Neuronal stem cell (in vitro differentiated cells): ENCODE results near the gene FKBP15.
"Not testable (repeated sequence)": the region's sequence is repeated elsewhere in the genome, so short reads cannot be mapped to it uniquely, and the experiment has no call there.

Experiments
- DNase-seq: peaks from one replicate; pipeline ENCODE4 v3.0.0-alpha.2; 2013; ENCODE audit warnings: low spot score
- H2AFZ ChIP-seq: one replicate; pipeline ENCODE4 v1.6.1; 2013; ENCODE audit warnings: mild to moderate bottlenecking, low read length, inconsistent platforms
- H2AK5ac ChIP-seq: 2 replicates; pipeline ENCODE4 v1.6.1; 2013; ENCODE audit warnings: low read depth, mild to moderate bottlenecking, inconsistent platforms, low read length, moderate library complexity, mixed read lengths
- H2BK120ac ChIP-seq: 2 replicates; pipeline ENCODE4 v1.6.1; 2013; ENCODE audit warnings: low read depth, mild to moderate bottlenecking, inconsistent platforms, low read length, moderate library complexity, mixed read lengths
- H2BK12ac ChIP-seq: one replicate; pipeline ENCODE4 v1.6.1; 2013; ENCODE audit warnings: low read length, inconsistent platforms
- H2BK15ac ChIP-seq: 2 replicates; pipeline ENCODE4 v1.6.1; 2013; ENCODE audit warnings: mild to moderate bottlenecking, low read length, inconsistent platforms, mixed read lengths
- H2BK5ac ChIP-seq: one replicate; pipeline ENCODE4 v1.6.1; 2013; ENCODE audit warnings: inconsistent platforms, mild to moderate bottlenecking, low read length, moderate library complexity
- H3K14ac ChIP-seq: one replicate; pipeline ENCODE4 v1.6.1; 2013; ENCODE audit warnings: low read length, inconsistent platforms
- H3K18ac ChIP-seq: 2 replicates; pipeline ENCODE4 v1.6.1; 2013; ENCODE audit warnings: low read length, inconsistent platforms
- H3K23ac ChIP-seq: 2 replicates; pipeline ENCODE4 v1.6.1; 2013; ENCODE audit warnings: low read depth, mild to moderate bottlenecking, mixed read lengths, low read length, inconsistent platforms; ENCODE audit not compliant: poor library complexity
- H3K27ac ChIP-seq: replicated peaks from 3 replicates; pipeline ENCODE4 v1.5.1; 2013; ENCODE audit warnings: low read length, inconsistent platforms
- H3K27me3 ChIP-seq, 3 experiments: 2 replicates each; pipeline ENCODE4 v1.6.1; 2013; ENCODE audit warnings: low read length in 3 of 3, mild to moderate bottlenecking in 2 of 3, inconsistent platforms in 1 of 3, low read depth in 1 of 3, mixed read lengths in 1 of 3, moderate library complexity in 1 of 3; ENCODE audit not compliant: control insufficient read depth in 3 of 3, insufficient read depth in 3 of 3
- H3K36me3 ChIP-seq, 2 donors: replicated peaks in 1 of 2; 2 replicates each; pipeline ENCODE4 v1.6.1; 2013; ENCODE audit warnings: low read length in 2 of 2; ENCODE audit not compliant: control insufficient read depth in 2 of 2, insufficient read depth in 2 of 2
- H3K4ac ChIP-seq: 2 replicates; pipeline ENCODE4 v1.6.1; 2013; ENCODE audit warnings: inconsistent platforms, mild to moderate bottlenecking, low read length, moderate library complexity
- H3K4me1 ChIP-seq, 2 donors: 1 replicate in 1 of 2; 2 replicates in 1 of 2; pipeline ENCODE4 v1.6.1; 2013; ENCODE audit warnings: low read length in 2 of 2, low read depth in 1 of 2; ENCODE audit not compliant: control insufficient read depth in 2 of 2, insufficient read depth in 1 of 2
- H3K4me2 ChIP-seq: one replicate; pipeline ENCODE4 v1.6.1; 2013; ENCODE audit warnings: mild to moderate bottlenecking, low read length, inconsistent platforms; ENCODE audit not compliant: insufficient read depth, poor library complexity, severe bottlenecking
- H3K4me3 ChIP-seq, 2 donors: 2 replicates each; pipeline ENCODE4 v1.5.1; 2013; ENCODE audit warnings: low read length in 2 of 2, mild to moderate bottlenecking in 2 of 2, inconsistent platforms in 1 of 2, moderate library complexity in 1 of 2
- H3K79me1 ChIP-seq: one replicate; pipeline ENCODE4 v1.6.1; 2013; ENCODE audit warnings: low read depth, mild to moderate bottlenecking, inconsistent platforms, low read length, moderate library complexity
- H3K9ac ChIP-seq: one replicate; pipeline ENCODE4 v1.6.1; 2013; ENCODE audit warnings: mild to moderate bottlenecking, low read depth, low read length, inconsistent platforms; ENCODE audit not compliant: poor library complexity
- H3K9me3 ChIP-seq, 2 donors: replicated peaks in 1 of 2; 2 replicates each; pipeline versions ENCODE3 to v1.6.1; 2013; ENCODE audit warnings: low read length in 2 of 2, mild to moderate bottlenecking in 2 of 2, inconsistent platforms in 1 of 2, low read depth in 1 of 2, mixed read lengths in 1 of 2, moderate library complexity in 1 of 2; ENCODE audit not compliant: control insufficient read depth in 2 of 2, insufficient read depth in 1 of 2
- H4K8ac ChIP-seq: one replicate; pipeline ENCODE4 v1.6.1; 2013; ENCODE audit warnings: low read depth, mild to moderate bottlenecking, inconsistent platforms, low read length, moderate library complexity
- H4K91ac ChIP-seq: one replicate; pipeline ENCODE4 v1.6.1; 2013; ENCODE audit warnings: low read length, low read depth, mild to moderate bottlenecking, inconsistent platforms; ENCODE audit not compliant: poor library complexity
- WGBS, 2 donors: extraction: QIAGEN DNeasy Blood & Tissue Kit; methylation state at CpG; one replicate each; pipeline ENCODE4 v1.1.7; 2013; ENCODE audit warnings: missing lambda C conversion rate in 2 of 2, mixed read lengths in 1 of 2; ENCODE audit not compliant: insufficient read length in 2 of 2, insufficient replicate concordance in 1 of 2; ENCODE audit errors: extremely low coverage in 2 of 2; 5-methylcytosine and 5-hydroxymethylcytosine counted together

Gene FKBP15

DNA sequence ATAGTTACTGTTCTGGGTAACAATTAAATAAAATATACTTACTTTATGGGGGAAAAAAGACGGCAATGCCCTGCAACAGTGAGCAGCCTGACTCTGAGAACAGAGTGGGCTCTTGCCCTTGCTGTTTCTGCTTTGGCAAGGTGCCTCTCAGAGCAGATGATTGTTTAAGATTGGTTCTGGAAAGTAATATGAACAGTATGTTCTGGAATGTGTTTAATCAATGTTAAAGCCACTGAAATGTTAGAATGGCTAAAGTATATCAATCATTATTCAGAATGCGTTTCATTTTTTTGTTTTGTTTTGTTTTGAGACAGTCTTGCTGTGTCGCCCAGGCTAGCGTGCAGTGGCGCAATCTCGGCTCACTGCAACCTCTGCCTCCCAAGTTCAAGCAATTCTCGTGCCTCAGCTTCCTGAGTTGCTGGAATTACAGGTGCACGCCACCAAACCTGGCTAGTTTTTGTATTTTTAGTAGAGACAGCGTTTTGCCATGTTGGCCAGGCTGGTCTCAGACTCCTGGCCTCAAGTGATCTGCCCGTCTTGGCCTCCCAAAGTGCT, 14.7 kb upstream of the FKBP15 start:
- not testable (repeated sequence) for H2AFZ ChIP-seq, H3K4me3 ChIP-seq, H3K4ac ChIP-seq, DNase-seq, H2BK12ac ChIP-seq, H4K8ac ChIP-seq, H2BK15ac ChIP-seq, H3K4me2 ChIP-seq, H3K36me3 ChIP-seq, H3K27ac ChIP-seq, H3K4me1 ChIP-seq, H4K91ac ChIP-seq, H3K18ac ChIP-seq, H3K23ac ChIP-seq, H3K9ac ChIP-seq, H2BK120ac ChIP-seq, H3K14ac ChIP-seq, H3K79me1 ChIP-seq, H2AK5ac ChIP-seq, H3K9me3 ChIP-seq, H3K27me3 ChIP-seq, H2BK5ac ChIP-seq
- WGBS, 2 donors = no CpG with 5 or more reads among the region's 10 CpGs

DNA sequence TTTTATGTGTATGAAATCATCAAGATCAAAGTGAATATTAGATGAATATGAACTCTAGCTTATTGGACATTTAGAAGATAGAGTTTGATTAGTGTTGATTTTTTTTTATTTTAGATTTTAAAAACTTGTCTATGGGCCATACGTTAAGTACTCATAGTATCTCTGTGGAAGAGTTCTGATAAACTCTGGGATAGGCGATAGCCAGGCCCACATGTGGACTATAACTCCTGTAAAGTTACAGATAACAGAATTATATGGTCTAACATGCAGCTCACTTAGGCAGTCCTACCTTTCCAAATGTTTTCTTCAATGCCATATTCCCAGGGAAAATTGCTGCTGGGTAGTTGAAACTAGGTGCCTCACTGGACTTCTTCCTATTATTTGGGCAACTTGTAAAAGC, 10.6 kb upstream of the FKBP15 start:
- no peak overlapping the region for H3K4me3 ChIP-seq
- DNase-seq = no peak

DNA sequence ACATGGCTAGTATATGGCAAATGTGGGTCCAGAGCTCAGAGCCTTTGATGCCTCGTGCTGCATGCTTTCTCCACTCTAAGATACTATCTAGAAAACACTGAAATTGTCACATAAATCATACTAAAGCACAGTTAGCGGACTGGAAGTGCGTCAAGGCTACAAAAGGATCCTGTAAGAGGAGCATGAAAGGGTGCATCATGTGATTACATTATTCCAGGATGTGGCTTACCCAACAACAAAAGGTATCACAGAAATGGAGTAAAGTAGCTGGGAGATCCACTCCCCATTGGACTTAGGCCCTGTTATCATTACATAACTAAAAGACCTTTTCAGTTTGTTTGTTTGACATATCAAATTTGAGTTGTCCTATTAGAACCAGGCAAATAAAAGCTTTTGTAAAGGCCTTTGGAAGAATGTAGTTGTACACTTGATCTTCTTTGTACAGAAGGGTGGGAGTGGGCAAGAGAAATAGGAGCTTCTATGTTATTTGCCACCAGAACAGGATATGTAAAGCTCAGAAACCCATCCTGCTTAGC, 7.1 kb upstream of the FKBP15 start:
- no peak overlapping the region for H3K4me3 ChIP-seq

More for the DNA sequence above, 10.6 kb upstream of the FKBP15 start:
- H3K79me1 ChIP-seq = no peaks in the 10 kb centered on the region
- no peaks in the 10 kb centered on the region for H3K27me3 ChIP-seq
- H3K4me2 ChIP-seq = no peak overlapping the region
- H3K27ac ChIP-seq = no peak overlapping the region
- H3K4me1 ChIP-seq = no peaks in the 10 kb centered on the region
- no peak overlapping the region for H2BK120ac ChIP-seq
- no peaks in the 10 kb centered on the region for H3K9me3 ChIP-seq
- no peak overlapping the region for H4K8ac ChIP-seq
- H2AFZ ChIP-seq = no peak overlapping the region
- H2AK5ac ChIP-seq = no peak overlapping the region
- no peak overlapping the region for H3K9ac ChIP-seq
- no peak overlapping the region for H2BK5ac ChIP-seq
- no peak overlapping the region for H2BK12ac ChIP-seq
- no peak overlapping the region for H3K18ac ChIP-seq
- no peak overlapping the region for H4K91ac ChIP-seq
- H3K14ac ChIP-seq = no peak overlapping the region
- no CpG with 5 or more reads among the region's 2 CpGs for WGBS, 2 donors
- no peak overlapping the region for H3K23ac ChIP-seq
- H3K4ac ChIP-seq = no peak overlapping the region
- H2BK15ac ChIP-seq = no peak overlapping the region
- H3K36me3 ChIP-seq = no peaks in the 10 kb centered on the region

DNA sequence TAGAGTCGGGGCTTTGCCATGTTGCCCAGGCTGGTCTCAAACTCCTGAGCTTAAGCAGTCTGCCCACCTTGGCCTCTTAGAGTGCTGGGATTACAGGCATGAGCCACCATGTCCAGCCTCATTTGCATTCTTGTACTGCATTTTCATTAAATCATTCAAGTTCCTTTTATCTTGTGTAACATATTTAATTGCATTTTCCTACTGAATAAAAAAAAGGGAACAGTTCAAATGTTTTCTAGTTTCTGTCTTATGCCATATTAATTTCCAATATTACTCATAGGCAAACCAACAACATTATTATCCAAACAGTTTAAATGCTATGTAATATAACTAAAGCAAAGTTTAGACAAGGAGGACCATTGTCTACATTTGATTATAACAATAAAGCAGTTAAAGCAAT, 6.4 kb upstream of the FKBP15 start:
- Histone ChIP-seq H2BK5ac (no peak overlapping the region), H3K4ac (no peak overlapping the region), H4K91ac (no peak overlapping the region), H2BK120ac (no peak overlapping the region), H3K9ac (no peak overlapping the region), H3K4me3 (no peak overlapping the region), H3K4me2 (no peak overlapping the region), H3K23ac (no peak overlapping the region), H3K27me3 (no peaks in the 10 kb centered on the region), H3K36me3 (peaks cover 0 to 13% of the 10 kb centered on the region in 2 donors), H3K79me1 (no peaks in the 10 kb centered on the region), H3K4me1 (peaks cover 2 to 3% of the 10 kb centered on the region in 2 donors), H3K14ac (no peak overlapping the region), H3K9me3 (no peaks in the 10 kb centered on the region), H2BK15ac (no peak overlapping the region), H3K18ac (no peak overlapping the region), H3K27ac (no peak overlapping the region), H2BK12ac (no peak overlapping the region), H2AFZ (no peak overlapping the region), H2AK5ac (no peak overlapping the region), H4K8ac (no peak overlapping the region)
- DNase-seq = no peak
- WGBS, 2 donors = no CpG with 5 or more reads among the region's 1 CpG

More for the DNA sequence above, 7.1 kb upstream of the FKBP15 start:
- no peak overlapping the region for H3K4ac ChIP-seq
- no peak overlapping the region for H4K8ac ChIP-seq
- no peak overlapping the region for H2BK12ac ChIP-seq
- no peaks in the 10 kb centered on the region for H3K79me1 ChIP-seq
- no peak overlapping the region for H2BK5ac ChIP-seq
- no peak overlapping the region for H2AFZ ChIP-seq
- no peaks in the 10 kb centered on the region for H3K27me3 ChIP-seq
- no peak overlapping the region for H3K18ac ChIP-seq
- no peak overlapping the region for H3K23ac ChIP-seq
- H3K9me3 ChIP-seq = no peaks in the 10 kb centered on the region
- no peak overlapping the region for H3K4me2 ChIP-seq
- no peak overlapping the region for H3K9ac ChIP-seq
- no peak overlapping the region for H2BK15ac ChIP-seq
- WGBS, 2 donors = no CpG with 5 or more reads among the region's 3 CpGs
- H2BK120ac ChIP-seq = no peak overlapping the region
- DNase-seq = no peak
- H3K14ac ChIP-seq = no peak overlapping the region
- H3K4me1 ChIP-seq = no peaks in the 10 kb centered on the region
- H4K91ac ChIP-seq = no peak overlapping the region
- H3K36me3 ChIP-seq = peaks cover 0 to 13% of the 10 kb centered on the region in 2 donors
- H3K27ac ChIP-seq = no peak overlapping the region
- H2AK5ac ChIP-seq = no peak overlapping the region
